ENCODE data around the gene KRTAP5-8. TPM values are rescaled to one million over a fixed set of nuclear protein-coding genes. Genes with fewer than 3 reads are reported as not detected.
"Not testable (repeated sequence)": the region's sequence is repeated elsewhere in the genome, so short reads cannot be mapped to it uniquely, and the experiment has no call there.

The KRTAP5-8 gene
- total and polyA plus RNA-seq, 2 of the 4 experiments (the other 2 are of a cell fraction) = 0.07 TPM; not detected in 1

DNA sequence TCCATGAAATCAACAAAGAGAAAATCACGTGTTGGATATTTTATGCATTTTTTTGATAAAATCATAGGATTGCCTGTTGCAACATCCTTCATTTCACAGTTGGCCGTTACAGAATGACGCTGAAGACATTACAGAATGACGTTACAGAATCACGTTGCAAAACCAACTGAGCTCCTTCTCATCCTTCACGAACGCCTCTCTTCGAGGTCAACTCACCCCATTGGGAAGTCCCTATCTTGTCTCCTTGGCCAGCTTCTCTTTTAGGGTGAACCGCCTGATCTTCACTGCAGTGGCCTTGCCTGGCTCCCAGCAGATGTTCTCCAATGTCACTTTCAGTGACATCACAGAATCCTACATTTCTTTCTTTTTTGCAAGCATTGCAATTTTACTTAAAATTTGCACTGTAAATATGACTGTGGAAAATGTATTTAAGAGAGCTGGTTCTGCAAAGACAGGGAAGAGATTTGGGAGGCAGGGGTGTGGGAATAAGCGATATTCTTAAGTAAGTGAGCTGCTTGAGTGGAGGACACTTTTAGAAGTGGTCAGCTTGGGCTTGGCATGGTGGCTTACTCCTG lies 5.7 kb upstream of the KRTAP5-8 start:
- H2BK15ac ChIP-seq (ENCODE audit: low read depth, low read length) = no peak overlapping the region
- no peaks in the 10 kb centered on the region for H3K27me3 ChIP-seq (ENCODE audit: control insufficient read depth, insufficient read depth, low read length)
- dilution Hi-C loops (cut with HindIII; ENCODE audit: low sequenced_read_pairs, unreplicated experiment) (no loop called here), in situ Hi-C loops (cut with MboI; ENCODE audit: low sequenced_read_pairs) (no loop called here), intact Hi-C loops (cut with micrococcal nuclease) (no loop called here)
- no peak for DNase-seq
- no peak overlapping the region for H3K9ac ChIP-seq (ENCODE audit: low read depth, low read length)
- no peaks in the 10 kb centered on the region for H3K4me1 ChIP-seq (ENCODE audit: control insufficient read depth, insufficient read depth, low read length)
- no peaks in the 10 kb centered on the region for H4K20me1 ChIP-seq (ENCODE audit: insufficient read depth, low read length)
- H2BK120ac ChIP-seq (ENCODE audit: low read depth, low read length) = no peak overlapping the region
- no peak overlapping the region for H3K23ac ChIP-seq (ENCODE audit: low read depth, low read length)
- no peak overlapping the region for H3K4me2 ChIP-seq (ENCODE audit: low read depth, low read length)
- 69% methylated on average over 7 of the region's 10 CpGs; no CpG with 5 or more reads in 1 of the 2 experiments for WGBS, 2 experiments (ENCODE audit: extremely low coverage in 2 of 2, insufficient read length in 1 of 2)
- no peak overlapping the region for H3K4ac ChIP-seq (ENCODE audit: low read depth, low read length)
- H3K14ac ChIP-seq (replicated peaks; ENCODE audit: low read depth, low read length) = no peak overlapping the region
- H3K9me1 ChIP-seq (ENCODE audit: insufficient read depth, low read length) = no peaks in the 10 kb centered on the region
- ChIA-PET CTCF (no interaction called here), POLR2A (ENCODE audit: unreplicated experiment) (no interaction called here)
- TF ChIP-seq SMC3 (IDR thresholded peaks at IDR 0.05; ENCODE audit: low read depth, low read length) (no peak), MAFK (IDR thresholded peaks at IDR 0.05; ENCODE audit: low read depth, low read length) (peak; percentile 75), RCOR1 (IDR thresholded peaks at IDR 0.05; ENCODE audit: insufficient replicate concordance, low read length) (no peak), MAZ (IDR thresholded peaks at IDR 0.05; ENCODE audit: borderline replicate concordance, low read depth, low read length) (no peak), RAD21 (IDR thresholded peaks at IDR 0.05; ENCODE audit: low read length) (no peak), RFX5 (IDR thresholded peaks at IDR 0.05; ENCODE audit: low read depth, low read length) (no peak)
- no peak for ATAC-seq (ENCODE audit: low read depth)
- H3K18ac ChIP-seq (ENCODE audit: low read depth, low read length) = no peak overlapping the region
- no peak overlapping the region for H2AK5ac ChIP-seq (ENCODE audit: low read depth, low read length)
- no TSS peak for BruUV-seq (replicated peaks)
- no peak overlapping the region for H4K5ac ChIP-seq (ENCODE audit: low read depth, low read length)
- no peak overlapping the region for H3K4me3 ChIP-seq (ENCODE audit: insufficient read depth, low read depth, low read length)
- H2AK9ac ChIP-seq (replicated peaks; ENCODE audit: low read depth, low read length, poor library complexity) = no peak overlapping the region
- no peaks in the 10 kb centered on the region for H3K36me3 ChIP-seq (ENCODE audit: control insufficient read depth, insufficient read depth, low read length)
- H3K79me1 ChIP-seq (ENCODE audit: low read depth in 1 of 2, low read length in 2 of 2) = no peaks in the 10 kb centered on the region
- H3K9me3 ChIP-seq (ENCODE audit: control insufficient read depth, insufficient read depth, low read length) = no peaks in the 10 kb centered on the region
- H2AFZ ChIP-seq (replicated peaks; ENCODE audit: low read length, poor library complexity) = no peak overlapping the region
- H4K8ac ChIP-seq (ENCODE audit: low read depth in 2 of 2, low read length in 2 of 2) = no peak overlapping the region
- H2BK20ac ChIP-seq (ENCODE audit: low read depth, low read length) = no peak overlapping the region
- no peak overlapping the region for H2BK5ac ChIP-seq (ENCODE audit: low read depth, low read length, poor library complexity, severe bottlenecking)
- no peak overlapping the region for H3K27ac ChIP-seq (ENCODE audit: insufficient read depth, low read length)
- H3K56ac ChIP-seq (ENCODE audit: extremely low read depth, insufficient read depth, low read length) = no peak overlapping the region
- no peak overlapping the region for H4K91ac ChIP-seq (ENCODE audit: insufficient read depth, low read depth, low read length)

DNA sequence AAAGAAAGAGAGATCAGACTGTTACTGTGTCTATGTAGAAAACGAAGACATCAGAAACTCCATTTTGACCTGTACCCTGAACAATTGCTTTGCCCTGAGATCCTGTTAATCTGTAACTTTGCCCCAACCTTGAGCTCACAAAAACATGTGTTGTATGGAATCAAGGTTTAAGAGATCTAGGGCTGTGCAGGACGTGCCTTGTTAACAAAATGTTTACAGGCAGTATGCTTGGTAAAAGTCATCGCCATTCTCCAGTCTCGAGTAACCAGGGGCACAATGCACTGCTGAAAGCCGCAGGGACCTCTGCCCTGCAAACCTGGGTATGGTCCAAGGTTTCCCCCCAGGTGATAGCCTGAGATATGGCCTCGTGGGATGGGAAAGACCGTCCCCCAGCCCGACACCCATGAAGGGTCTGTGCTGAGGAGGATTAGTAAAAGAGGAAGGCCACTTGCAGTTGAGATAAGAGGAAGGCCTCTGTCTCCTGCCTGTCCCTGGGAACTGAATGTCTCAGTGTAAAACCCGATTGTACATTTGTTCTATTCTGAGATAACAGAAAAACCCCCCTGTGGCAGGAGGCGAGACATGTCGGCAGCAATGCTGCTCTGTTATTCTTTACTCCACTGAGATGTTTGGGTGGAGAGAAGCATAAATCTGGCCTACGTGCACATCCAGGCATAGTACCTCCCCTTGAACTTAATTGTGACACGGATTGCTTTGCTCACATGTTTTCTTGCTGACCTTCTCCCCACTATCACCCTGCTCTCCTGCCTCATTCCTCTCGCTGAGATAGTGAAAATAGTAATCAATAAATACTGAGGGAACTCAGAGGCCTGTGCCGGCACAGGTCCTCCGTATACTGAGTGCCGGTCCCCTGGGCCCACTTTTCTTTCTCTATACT lies 2.9 kb upstream of the KRTAP5-8 start:
- H2AK5ac ChIP-seq (ENCODE audit: low read depth, low read length); H3K4ac ChIP-seq (ENCODE audit: low read depth, low read length); BruUV-seq (replicated peaks); H2BK120ac ChIP-seq (ENCODE audit: low read depth, low read length); H3K79me1 ChIP-seq (ENCODE audit: low read depth in 1 of 2, low read length in 2 of 2); H2BK20ac ChIP-seq (ENCODE audit: low read depth, low read length); ATAC-seq (ENCODE audit: low read depth); H4K5ac ChIP-seq (ENCODE audit: low read depth, low read length); H2AK9ac ChIP-seq (replicated peaks; ENCODE audit: low read depth, low read length, poor library complexity); H3K9ac ChIP-seq (ENCODE audit: low read depth, low read length); H3K9me3 ChIP-seq (ENCODE audit: control insufficient read depth, insufficient read depth, low read length); H3K23ac ChIP-seq (ENCODE audit: low read depth, low read length); intact Hi-C loops (cut with micrococcal nuclease); POLR2A ChIA-PET (ENCODE audit: unreplicated experiment); H3K27me3 ChIP-seq (ENCODE audit: control insufficient read depth, insufficient read depth, low read length); H3K18ac ChIP-seq (ENCODE audit: low read depth, low read length); H4K20me1 ChIP-seq (ENCODE audit: insufficient read depth, low read length); H3K9me1 ChIP-seq (ENCODE audit: insufficient read depth, low read length); in situ Hi-C loops (cut with MboI; ENCODE audit: low sequenced_read_pairs); H3K56ac ChIP-seq (ENCODE audit: extremely low read depth, insufficient read depth, low read length); dilution Hi-C loops (cut with HindIII; ENCODE audit: low sequenced_read_pairs, unreplicated experiment); H3K4me1 ChIP-seq (ENCODE audit: control insufficient read depth, insufficient read depth, low read length); CTCF ChIA-PET; H3K14ac ChIP-seq (replicated peaks; ENCODE audit: low read depth, low read length); H3K36me3 ChIP-seq (ENCODE audit: control insufficient read depth, insufficient read depth, low read length); H2AFZ ChIP-seq (replicated peaks; ENCODE audit: low read length, poor library complexity); H2BK5ac ChIP-seq (ENCODE audit: low read depth, low read length, poor library complexity, severe bottlenecking); H3K27ac ChIP-seq (ENCODE audit: insufficient read depth, low read length); H4K8ac ChIP-seq (ENCODE audit: low read depth in 2 of 2, low read length in 2 of 2); H2BK15ac ChIP-seq (ENCODE audit: low read depth, low read length); H3K4me3 ChIP-seq (ENCODE audit: insufficient read depth, low read depth, low read length); DNase-seq; H3K4me2 ChIP-seq (ENCODE audit: low read depth, low read length); H4K91ac ChIP-seq (ENCODE audit: insufficient read depth, low read depth, low read length): not testable (repeated sequence)
- 60% methylated on average over 1 of the region's 17 CpGs; no CpG with 5 or more reads in 1 of the 2 experiments for WGBS, 2 experiments (ENCODE audit: extremely low coverage in 2 of 2, insufficient read length in 1 of 2)
